OCI-LY1 (cell line): Measurements from ENCODE around the gene SYK.

Source experiments
- EZH2 ChIP-seq: fragments of 200-600 bp; sonication (generic), shearing (Covaris generic); IDR thresholded peaks from 2 replicates; pipeline ENCODE4 v1.8.0; 2017; ENCODE audit warnings: borderline replicate concordance, mixed run types, mild to moderate bottlenecking, antibody characterized with exemption, low read length, moderate library complexity, mixed read lengths
- TF ChIP-seq, protein P1 (sequence below): fragments of 200-600 bp; sonication (generic), shearing (Covaris generic); IDR thresholded peaks from 2 replicates; pipeline ENCODE4 v1.5.1; 2017; ENCODE audit warnings: mild to moderate bottlenecking, antibody characterized with exemption, low read length, moderate library complexity, mixed read lengths

DNA sequence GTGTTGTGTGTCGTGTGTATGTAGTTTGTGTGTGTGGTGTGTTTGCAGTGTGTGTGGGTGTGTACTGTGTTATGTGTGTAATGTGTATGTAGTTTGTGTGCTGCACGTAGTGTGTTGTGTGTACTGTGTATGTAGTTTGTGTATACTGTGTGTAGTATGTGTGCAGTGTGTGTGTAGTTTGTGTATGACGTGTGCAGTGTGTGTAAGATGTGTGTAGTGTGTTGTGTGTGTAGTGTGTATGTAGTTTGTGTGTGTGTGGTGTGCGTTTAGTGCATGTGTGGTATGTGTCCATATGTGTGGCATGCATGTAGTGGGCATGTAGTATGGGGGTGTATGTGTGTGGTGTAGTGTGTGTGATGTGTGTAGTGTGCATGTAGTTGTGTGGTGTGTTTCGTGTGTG lies 39.6 kb downstream of the SYK start:
- TF ChIP-seq, protein P1, sequence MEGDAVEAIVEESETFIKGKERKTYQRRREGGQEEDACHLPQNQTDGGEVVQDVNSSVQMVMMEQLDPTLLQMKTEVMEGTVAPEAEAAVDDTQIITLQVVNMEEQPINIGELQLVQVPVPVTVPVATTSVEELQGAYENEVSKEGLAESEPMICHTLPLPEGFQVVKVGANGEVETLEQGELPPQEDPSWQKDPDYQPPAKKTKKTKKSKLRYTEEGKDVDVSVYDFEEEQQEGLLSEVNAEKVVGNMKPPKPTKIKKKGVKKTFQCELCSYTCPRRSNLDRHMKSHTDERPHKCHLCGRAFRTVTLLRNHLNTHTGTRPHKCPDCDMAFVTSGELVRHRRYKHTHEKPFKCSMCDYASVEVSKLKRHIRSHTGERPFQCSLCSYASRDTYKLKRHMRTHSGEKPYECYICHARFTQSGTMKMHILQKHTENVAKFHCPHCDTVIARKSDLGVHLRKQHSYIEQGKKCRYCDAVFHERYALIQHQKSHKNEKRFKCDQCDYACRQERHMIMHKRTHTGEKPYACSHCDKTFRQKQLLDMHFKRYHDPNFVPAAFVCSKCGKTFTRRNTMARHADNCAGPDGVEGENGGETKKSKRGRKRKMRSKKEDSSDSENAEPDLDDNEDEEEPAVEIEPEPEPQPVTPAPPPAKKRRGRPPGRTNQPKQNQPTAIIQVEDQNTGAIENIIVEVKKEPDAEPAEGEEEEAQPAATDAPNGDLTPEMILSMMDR = no peak
- no peak for TF ChIP-seq EZH2
